GM21447 (cell line): Measurements from ENCODE around the gene STIM1.

Experiments
- ATAC-seq: cut with Tn5 transposase; IDR thresholded peaks from one replicate; pipeline ENCODE4 v1.9.1; 2021; ENCODE audit not compliant: unreplicated experiment

STIM1 gene

GRCh38 chr11:3909901-3910300 is 54.4 kb downstream of the STIM1 start:
- no peak for ATAC-seq

GRCh38 chr11:3911908-3912505 is 56.5 kb downstream of the STIM1 start:
- no peak for ATAC-seq

- no peak for ATAC-seq
These were observed 58.5 kb downstream of the STIM1 start for GRCh38 chr11:3913921-3914320.

- no peak for ATAC-seq
These were observed 59.3 kb downstream of the STIM1 start for GRCh38 chr11:3914805-3915204.

GRCh38 chr11:3916962-3917361 is 61.5 kb downstream of the STIM1 start:
- no peak for ATAC-seq

GRCh38 chr11:3920148-3920852 is 64.8 kb downstream of the STIM1 start:
- peak; percentile 76 for ATAC-seq

GRCh38 chr11:3922056-3922455 is 66.6 kb downstream of the STIM1 start:
- no peak for ATAC-seq

- ATAC-seq = no peak
These were observed 70.0 kb downstream of the STIM1 start for GRCh38 chr11:3925513-3925912.

GRCh38 chr11:3926458-3927095 is 71.1 kb downstream of the STIM1 start:
- ATAC-seq = no peak

GRCh38 chr11:3927129-3927796 is 71.8 kb downstream of the STIM1 start:
- no peak for ATAC-seq

GRCh38 chr11:3929232-3929631 is 73.8 kb downstream of the STIM1 start:
- ATAC-seq = no peak

- no peak for ATAC-seq
These were observed 74.2 kb downstream of the STIM1 start for GRCh38 chr11:3929649-3930048.

- ATAC-seq = no peak
These were observed 77.2 kb downstream of the STIM1 start for GRCh38 chr11:3932698-3933097.

- no peak for ATAC-seq
These were observed 77.7 kb downstream of the STIM1 start for GRCh38 chr11:3933165-3933628.

- ATAC-seq = no peak
These were observed 79.2 kb downstream of the STIM1 start for GRCh38 chr11:3934658-3935057.

GRCh38 chr11:3936517-3936916 is 81.1 kb downstream of the STIM1 start:
- ATAC-seq = no peak

- ATAC-seq = no peak
These were observed 83.7 kb downstream of the STIM1 start for GRCh38 chr11:3939211-3939610.

GRCh38 chr11:3939651-3940190 is 84.3 kb downstream of the STIM1 start:
- no peak for ATAC-seq

- ATAC-seq = no peak
These were observed 86.9 kb downstream of the STIM1 start for GRCh38 chr11:3942160-3942955.

GRCh38 chr11:3942956-3943497 is 87.6 kb downstream of the STIM1 start:
- ATAC-seq = no peak
